Adrenal gland (tissue), 5 donors: ENCODE data around the gene DDX21.

ENCODE experiments used
- POLR2A ChIP-seq, 2 donors: fragments of 450-650 bp; IDR thresholded peaks; one replicate each; pipeline ENCODE4 v1.6.1; 2017; ENCODE audit warnings: antibody characterized with exemption in 2 of 2, mild to moderate bottlenecking in 2 of 2, moderate library complexity in 1 of 2
- TF ChIP-seq, protein P1 (sequence below), 6 experiments: fragments of 450-650 bp in 4 of 6; fragments of 200-600 bp in 2 of 6; sonication (generic) in 1 of 6; IDR thresholded peaks; 1 replicate in 5 of 6; 2 replicates in 1 of 6; pipeline versions ENCODE4 v1.5.1 to v1.8.0; 2016 to 2021; ENCODE audit warnings: antibody characterized with exemption in 6 of 6, mild to moderate bottlenecking in 2 of 6, moderate library complexity in 1 of 6
- donor health status: DM: no; HTN: no; CAD: no.

GRCh38 chr10:68982389-68982788 lies 26.4 kb downstream of the DDX21 start:
- TF ChIP-seq, protein P1, sequence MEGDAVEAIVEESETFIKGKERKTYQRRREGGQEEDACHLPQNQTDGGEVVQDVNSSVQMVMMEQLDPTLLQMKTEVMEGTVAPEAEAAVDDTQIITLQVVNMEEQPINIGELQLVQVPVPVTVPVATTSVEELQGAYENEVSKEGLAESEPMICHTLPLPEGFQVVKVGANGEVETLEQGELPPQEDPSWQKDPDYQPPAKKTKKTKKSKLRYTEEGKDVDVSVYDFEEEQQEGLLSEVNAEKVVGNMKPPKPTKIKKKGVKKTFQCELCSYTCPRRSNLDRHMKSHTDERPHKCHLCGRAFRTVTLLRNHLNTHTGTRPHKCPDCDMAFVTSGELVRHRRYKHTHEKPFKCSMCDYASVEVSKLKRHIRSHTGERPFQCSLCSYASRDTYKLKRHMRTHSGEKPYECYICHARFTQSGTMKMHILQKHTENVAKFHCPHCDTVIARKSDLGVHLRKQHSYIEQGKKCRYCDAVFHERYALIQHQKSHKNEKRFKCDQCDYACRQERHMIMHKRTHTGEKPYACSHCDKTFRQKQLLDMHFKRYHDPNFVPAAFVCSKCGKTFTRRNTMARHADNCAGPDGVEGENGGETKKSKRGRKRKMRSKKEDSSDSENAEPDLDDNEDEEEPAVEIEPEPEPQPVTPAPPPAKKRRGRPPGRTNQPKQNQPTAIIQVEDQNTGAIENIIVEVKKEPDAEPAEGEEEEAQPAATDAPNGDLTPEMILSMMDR (IDR thresholded peaks at IDR 0.05), result no peak
- TF ChIP-seq POLR2A (IDR thresholded peaks at IDR 0.05), result no peak
